SU-DHL-6 (cell line): ENCODE measurements around the gene ZBTB16.

Experiments used
- EZH2phosphoT487 ChIP-seq: fragments of 200-600 bp; sonication (generic), shearing (Covaris generic); conservative IDR thresholded peaks from 2 replicates; pipeline ENCODE4 v1.6.1; 2018; ENCODE audit warnings: mild to moderate bottlenecking, antibody characterized with exemption, low read length, moderate library complexity, mixed read lengths
- TF ChIP-seq, protein P1 (sequence below): fragments of 200-600 bp; sonication (generic); IDR thresholded peaks from one replicate; pipeline ENCODE4 v1.5.1; 2017; ENCODE audit warnings: antibody characterized with exemption, mild to moderate bottlenecking, low read length, moderate library complexity; ENCODE audit not compliant: insufficient read depth, poor library complexity, severe bottlenecking

DNA sequence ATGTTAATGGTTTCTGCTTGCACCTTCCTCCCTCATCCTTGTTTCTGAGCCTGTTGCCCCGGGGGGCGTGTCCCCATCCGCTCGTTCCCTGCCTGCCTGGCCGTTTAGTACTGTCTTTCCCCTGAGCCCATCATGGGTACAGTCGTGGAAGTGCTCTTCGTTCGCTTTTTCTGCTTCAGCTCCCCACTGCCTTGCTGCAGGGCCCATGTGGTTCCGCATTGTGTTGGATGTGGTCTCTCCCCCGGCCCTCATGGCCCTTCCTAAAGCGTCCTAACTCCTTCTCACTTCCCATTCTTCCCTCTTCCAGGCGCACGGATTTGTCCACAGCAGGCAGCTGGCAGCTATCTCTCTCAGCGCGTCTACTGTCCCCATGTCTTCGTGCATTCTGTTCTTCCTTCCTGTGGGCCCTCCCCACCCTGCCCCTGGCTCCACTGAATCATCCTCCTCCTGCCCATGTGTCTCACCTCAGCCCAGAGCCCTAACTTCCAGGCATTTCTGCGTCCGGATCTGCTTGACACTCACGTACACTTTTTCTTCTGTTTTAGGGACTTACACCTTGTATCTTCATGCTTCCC, 98.1 kb downstream of the ZBTB16 start:
- TF ChIP-seq, protein P1, sequence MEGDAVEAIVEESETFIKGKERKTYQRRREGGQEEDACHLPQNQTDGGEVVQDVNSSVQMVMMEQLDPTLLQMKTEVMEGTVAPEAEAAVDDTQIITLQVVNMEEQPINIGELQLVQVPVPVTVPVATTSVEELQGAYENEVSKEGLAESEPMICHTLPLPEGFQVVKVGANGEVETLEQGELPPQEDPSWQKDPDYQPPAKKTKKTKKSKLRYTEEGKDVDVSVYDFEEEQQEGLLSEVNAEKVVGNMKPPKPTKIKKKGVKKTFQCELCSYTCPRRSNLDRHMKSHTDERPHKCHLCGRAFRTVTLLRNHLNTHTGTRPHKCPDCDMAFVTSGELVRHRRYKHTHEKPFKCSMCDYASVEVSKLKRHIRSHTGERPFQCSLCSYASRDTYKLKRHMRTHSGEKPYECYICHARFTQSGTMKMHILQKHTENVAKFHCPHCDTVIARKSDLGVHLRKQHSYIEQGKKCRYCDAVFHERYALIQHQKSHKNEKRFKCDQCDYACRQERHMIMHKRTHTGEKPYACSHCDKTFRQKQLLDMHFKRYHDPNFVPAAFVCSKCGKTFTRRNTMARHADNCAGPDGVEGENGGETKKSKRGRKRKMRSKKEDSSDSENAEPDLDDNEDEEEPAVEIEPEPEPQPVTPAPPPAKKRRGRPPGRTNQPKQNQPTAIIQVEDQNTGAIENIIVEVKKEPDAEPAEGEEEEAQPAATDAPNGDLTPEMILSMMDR, result no peak
- TF ChIP-seq EZH2phosphoT487, result no peak
